Stimulated activated CD4-positive, alpha-beta T cell treated with anti-CD3 and anti-CD28 coated beads, Interleukin-15, amount 100 ng/mL, for 1 hour (primary cell): Measurements from ENCODE around the gene JAGN1.
"Not testable (repeated sequence)": the region's sequence is repeated elsewhere in the genome, so short reads cannot be mapped to it uniquely, and the experiment has no call there.

Experiments
- DNase-seq, 2 donors: peaks; one replicate each; pipeline ENCODE4 v3.0.0-alpha.2; 2020; ENCODE audit warnings: low read depth in 1 of 2, low spot score in 1 of 2

JAGN1 gene

DNA sequence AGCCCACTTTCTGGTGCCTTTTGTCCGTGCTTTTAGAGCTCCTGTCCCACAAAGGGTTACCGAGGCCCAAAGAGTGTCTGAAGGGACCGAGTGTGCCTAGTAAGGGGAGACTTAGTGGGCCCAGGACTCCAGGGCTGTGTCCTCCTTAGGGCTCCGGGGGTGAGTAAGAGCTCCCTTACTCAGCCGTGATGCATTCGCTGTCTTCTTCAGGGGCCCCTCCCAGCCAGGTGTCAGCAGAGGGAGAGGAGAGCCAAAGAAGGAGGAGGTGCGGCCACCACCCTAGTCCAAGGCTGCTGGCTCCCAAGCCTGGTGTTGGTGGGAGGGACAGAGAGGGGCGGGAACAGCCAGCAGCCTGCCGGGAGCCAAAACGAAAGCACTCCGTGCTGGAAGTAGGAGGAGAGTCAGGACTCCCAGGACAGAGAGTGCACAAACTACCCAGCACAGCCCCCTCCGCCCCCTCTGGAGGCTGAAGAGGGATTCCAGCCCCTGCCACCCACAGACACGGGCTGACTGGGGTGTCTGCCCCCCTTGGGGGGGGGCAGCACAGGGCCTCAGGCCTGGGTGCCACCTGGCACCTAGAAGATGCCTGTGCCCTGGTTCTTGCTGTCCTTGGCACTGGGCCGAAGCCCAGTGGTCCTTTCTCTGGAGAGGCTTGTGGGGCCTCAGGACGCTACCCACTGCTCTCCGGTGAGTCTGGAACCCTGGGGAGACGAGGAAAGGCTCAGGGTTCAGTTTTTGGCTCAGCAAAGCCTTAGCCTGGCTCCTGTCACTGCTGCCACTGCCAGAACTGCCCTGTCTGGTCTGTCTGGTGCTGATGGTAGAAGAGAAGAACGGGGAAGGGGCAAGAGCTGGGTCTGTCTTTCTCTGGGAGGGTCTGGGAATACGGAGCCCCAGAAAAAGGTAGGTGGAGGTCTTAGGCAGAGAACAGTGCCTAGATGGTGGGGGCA lies 26.6 kb downstream of the JAGN1 start, which contains the start of gene IL17RC:
Gene IL17RC, plus strand, starts transcription at position 365 of the 947 bp plus-strand sequence. Its CDS starts 218 bp downstream, at position 583.
- no peak for DNase-seq

DNA sequence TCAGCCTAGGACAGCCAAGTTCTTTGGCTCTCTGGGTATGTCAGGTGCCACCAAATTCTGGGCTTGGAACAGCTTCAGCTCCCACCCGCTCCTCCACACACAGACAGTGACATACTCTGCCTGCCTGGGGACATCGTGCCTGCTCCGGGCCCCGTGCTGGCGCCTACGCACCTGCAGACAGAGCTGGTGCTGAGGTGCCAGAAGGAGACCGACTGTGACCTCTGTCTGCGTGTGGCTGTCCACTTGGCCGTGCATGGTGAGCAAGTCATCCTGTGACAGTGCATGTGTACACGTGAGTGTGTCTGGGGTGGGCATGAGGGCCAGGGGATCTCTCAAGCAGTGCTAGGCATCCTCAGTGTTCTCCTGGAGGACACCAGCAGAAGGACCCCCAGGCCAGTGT lies 27.4 kb downstream of the JAGN1 start:
- no peak for DNase-seq

DNA sequence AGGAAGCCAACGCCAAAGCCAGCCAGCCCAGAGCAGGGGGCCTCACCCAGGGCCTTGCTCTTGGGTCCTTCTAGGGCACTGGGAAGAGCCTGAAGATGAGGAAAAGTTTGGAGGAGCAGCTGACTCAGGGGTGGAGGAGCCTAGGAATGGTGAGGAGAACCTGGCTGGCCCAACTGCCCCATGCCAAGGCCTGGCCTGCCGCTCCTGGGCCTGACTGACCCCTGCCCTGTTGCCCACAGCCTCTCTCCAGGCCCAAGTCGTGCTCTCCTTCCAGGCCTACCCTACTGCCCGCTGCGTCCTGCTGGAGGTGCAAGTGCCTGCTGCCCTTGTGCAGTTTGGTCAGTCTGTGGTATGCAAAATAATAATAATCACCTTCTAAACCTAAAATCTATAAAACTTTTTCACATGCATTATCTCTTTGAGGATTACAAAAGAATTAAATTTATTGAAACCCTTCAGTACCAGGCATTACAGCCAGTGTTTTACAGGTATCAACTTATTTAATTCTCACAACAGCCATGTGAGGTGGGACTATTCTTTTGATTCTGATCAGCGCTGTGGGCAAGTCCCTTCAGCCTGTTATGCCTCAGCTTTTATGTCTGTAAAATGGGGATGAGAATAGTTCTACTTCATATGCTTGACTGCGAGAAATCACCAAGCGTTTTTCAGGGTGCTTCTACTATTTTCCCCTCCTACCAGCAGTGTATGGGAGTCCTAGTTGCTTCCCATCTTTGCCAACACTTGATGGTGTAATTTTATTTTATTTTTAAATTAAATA lies 28.0 kb downstream of the JAGN1 start:
- DNase-seq = no peak

DNA sequence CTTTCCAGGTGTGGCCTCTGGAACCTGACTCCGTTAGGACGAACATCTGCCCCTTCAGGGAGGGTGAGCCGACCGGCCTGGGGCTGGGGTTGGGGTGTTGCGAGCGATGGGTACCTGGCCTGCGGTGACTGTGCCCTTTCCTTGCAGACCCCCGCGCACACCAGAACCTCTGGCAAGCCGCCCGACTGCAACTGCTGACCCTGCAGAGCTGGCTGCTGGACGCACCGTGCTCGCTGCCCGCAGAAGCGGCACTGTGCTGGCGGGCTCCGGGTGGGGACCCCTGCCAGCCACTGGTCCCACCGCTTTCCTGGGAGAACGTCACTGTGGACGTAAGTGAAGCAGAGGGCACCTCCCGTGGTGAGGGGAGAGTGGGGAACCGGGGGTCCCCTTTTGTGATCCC lies 37.7 kb downstream of the JAGN1 start:
- no peak for DNase-seq

DNA sequence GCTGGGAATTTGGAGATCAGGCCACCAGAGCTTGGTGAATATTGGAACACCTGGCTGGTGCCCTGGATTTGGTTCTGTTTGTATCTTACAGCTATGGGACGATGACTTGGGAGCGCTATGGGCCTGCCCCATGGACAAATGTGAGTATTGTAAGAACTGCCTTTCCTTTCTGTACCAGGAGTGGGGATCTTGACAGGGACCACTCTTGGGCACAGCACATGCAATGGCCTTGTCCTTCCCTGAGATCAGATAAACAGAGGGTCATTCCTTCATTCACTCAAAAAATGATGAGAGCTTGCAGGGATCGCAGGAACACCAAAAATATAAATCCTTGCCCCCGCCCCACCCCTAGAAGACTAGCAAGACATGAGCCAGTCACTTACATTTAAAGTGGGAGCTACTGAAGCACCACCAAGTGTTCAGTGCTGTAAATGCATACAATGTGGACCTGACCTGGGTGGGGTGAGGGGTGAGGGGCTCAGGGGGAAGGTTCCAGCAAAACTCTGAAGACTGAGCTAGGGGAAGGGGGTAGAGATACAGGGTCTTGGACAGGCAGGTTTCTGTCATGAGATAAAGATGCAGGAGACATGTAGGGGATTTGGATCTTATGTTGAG lies 40.5 kb downstream of the JAGN1 start:
- no peak for DNase-seq

DNA sequence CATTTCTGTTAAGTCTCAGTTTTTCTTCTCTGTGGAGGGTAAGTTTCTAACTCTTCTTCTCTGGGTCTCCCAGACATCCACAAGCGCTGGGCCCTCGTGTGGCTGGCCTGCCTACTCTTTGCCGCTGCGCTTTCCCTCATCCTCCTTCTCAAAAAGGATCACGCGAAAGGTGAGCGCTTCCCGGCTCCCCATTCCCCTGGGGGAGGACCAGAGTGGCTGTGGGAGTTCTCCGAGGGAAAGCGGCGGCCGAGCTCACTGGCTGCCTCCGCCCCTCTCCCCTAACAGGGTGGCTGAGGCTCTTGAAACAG lies 42.1 kb downstream of the JAGN1 start:
- no peak for DNase-seq

DNA sequence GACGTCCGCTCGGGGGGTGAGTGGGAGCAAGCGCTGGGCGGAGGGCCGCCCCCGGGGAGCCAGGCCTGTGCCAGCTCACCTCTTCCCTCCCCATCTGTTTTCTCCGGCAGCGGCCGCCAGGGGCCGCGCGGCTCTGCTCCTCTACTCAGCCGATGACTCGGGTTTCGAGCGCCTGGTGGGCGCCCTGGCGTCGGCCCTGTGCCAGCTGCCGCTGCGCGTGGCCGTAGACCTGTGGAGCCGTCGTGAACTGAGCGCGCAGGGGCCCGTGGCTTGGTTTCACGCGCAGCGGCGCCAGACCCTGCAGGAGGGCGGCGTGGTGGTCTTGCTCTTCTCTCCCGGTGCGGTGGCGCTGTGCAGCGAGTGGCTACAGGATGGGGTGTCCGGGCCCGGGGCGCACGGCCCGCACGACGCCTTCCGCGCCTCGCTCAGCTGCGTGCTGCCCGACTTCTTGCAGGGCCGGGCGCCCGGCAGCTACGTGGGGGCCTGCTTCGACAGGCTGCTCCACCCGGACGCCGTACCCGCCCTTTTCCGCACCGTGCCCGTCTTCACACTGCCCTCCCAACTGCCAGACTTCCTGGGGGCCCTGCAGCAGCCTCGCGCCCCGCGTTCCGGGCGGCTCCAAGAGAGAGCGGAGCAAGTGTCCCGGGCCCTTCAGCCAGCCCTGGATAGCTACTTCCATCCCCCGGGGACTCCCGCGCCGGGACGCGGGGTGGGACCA lies 42.6 kb downstream of the JAGN1 start:
- DNase-seq = peak; percentile 75 to 84

DNA sequence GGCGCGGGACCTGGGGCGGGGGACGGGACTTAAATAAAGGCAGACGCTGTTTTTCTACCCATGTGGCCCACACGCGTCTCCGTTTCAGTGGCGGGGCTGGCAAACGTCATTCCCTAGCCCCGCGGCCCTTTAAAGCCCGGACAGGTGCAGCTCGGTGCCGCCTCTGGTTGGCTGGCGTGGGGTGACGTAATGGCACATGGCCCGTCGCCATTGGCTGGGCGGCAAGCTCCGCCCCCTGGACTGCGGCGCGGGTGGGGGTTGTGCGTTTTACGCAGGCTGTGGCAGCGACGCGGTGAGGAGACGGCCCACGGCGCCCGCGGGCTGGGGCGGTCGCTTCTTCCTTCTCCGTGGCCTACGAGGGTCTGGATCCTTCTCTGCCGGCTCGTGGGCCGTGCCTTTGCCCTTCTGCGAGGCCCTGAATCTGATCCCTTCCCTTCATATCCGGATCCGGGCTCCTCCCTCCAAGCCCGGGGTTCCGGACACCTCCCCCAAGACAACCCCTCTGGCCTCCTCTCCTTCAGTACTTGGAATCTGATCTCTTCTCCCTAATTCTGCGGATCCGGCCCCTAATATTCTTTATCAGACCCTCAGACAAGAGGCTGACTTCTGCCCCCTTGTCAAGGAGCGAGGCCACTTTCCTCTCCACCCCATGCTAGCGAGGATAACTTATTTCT lies 43.3 kb downstream of the JAGN1 start, which contains the start of gene CRELD1:
Gene CRELD1, plus strand, starts transcription at position 274 of the 674 bp plus-strand sequence. CDS start 605 bp downstream, outside the sequence.
- peak; percentile 96 for DNase-seq

DNA sequence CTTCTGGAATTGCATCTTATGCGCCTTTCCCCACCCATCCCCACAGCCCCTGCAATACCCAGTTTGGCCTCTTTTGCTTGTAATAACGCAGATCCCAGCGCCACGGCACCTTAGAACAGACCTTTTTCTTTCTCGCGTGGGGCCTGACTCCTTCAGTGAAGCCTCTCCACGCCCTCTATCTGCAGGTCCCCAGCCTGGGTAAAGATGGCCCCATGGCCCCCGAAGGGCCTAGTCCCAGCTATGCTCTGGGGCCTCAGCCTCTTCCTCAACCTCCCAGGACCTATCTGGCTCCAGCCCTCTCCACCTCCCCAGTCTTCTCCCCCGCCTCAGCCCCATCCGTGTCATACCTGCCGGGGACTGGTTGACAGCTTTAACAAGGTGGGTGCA lies 43.8 kb downstream of the JAGN1 start:
- DNase-seq = no peak

DNA sequence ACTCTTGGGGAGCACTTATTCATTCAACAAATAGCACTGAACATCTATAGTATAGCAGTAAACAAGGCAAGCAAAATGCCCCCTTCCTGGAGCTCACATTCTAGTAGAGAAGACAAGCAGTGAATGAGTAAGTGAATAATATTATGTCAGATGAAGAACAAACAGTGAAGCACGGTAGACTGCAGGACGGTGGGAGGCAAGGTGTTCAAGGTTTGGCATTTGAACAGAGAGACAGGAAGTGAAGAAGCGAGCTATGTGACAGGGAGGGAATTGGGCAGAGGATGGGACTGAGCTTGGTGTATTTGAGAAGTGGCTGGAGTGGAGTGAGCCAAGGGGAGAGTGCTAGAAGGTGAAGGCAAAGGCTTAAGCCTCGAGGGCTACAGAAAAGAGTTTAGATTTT lies 44.6 kb downstream of the JAGN1 start:
- no peak for DNase-seq

DNA sequence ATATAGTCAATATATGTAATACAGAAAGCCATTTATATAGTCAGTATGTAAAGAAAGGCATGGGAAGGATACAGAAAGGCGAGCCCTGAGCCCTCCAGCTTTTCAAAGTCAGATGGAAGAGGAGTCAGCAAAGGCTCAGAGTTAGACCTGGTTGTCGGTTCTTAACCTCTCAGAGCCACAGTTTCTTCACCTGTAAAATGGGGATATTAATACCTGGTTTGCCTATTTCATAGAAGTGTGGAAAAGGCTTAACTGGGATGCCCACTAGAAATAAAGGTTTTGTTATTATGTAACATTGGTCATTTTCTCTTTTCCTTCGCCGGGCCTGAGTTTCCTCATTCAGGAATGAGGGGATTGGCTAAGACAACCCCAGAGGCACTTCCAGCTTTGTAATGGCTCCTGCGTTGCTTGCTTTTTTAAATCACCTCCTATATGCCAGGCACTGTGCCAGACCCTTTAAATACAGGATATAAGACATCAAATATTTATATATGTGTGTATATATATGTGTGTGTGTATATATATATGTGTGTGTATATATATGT lies 45.6 kb downstream of the JAGN1 start:
- no peak for DNase-seq

DNA sequence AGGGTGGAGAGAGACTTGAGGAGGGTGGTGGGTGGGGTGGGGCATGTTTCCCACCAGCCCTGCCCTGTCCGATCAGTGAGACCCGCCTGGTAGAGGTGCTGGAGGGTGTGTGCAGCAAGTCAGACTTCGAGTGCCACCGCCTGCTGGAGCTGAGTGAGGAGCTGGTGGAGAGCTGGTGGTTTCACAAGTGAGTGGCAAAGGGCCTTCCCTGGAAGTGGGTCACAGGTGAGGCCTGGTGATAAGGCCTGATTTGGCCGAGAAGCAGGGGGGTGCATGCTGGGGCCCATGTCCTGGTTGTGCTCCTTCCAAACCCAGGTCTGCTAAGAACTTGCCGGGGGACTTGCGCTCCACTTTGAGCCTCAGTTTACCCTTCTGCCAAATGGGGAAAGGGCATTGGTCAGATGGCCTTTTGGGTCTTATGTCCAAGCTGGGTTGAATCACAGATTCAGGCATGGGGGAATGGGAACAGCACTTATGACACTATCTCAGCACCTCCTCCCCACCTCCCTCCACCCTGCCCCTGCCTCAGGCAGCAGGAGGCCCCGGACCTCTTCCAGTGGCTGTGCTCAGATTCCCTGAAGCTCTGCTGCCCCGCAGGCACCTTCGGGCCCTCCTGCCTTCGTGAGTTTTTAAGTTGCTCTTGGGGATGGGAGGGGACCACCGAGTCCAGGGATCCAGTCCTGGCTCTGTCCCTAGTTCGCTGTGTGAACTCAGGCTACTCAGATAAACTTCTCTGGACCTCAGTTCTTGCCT lies 47.3 kb downstream of the JAGN1 start:
- DNase-seq = no peak

DNA sequence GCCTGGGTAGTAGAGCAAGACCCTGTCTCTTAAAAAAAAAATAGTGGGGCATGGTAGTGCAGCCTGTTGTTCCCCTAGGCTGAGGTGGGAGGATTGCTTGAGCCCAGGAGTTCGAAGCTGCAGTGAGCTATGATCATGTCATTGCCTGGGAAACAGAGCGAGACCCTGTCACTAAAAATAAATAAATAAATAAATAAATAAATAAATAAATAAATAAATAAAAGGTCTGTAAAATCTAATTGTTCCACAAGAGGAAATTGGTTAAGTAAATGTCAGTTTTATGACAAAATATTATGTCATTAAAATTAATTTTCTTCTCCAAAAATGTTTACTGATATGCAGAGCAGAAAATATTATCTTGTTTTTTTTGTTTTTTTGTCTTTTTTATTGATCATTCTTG lies 48.6 kb downstream of the JAGN1 start:
- no peak for DNase-seq

DNA sequence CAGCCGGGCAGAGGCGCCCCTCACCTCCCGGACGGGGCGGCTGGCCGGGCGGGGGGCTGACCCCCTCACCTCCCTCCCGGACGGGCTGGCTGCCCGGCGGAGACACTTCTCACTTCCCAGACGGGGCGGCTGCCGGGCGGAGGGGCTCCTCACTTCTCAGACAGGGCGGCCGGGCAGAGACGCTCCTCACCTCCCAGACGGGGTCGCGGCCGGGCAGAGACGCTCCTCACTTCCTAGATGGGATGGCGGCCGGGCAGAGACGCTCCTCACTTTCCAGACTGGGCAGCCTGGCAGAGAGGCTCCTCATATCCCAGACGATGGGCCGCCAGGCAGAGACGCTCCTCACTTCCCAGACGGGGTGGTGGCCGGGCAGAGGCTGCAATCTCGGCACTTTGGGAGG lies 49.5 kb downstream of the JAGN1 start:
- DNase-seq = not testable (repeated sequence)

DNA sequence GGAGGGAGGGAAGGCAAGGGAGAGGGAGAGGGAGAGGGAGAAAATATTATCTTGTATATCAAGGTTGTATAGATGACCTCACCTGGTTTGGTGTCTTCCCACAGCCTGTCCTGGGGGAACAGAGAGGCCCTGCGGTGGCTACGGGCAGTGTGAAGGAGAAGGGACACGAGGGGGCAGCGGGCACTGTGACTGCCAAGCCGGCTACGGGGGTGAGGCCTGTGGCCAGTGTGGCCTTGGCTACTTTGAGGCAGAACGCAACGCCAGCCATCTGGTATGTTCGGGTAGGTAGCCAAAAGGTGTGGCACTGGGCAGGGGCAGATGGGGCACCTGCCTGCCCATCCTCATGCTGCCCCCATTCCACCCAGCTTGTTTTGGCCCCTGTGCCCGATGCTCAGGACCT lies 50.3 kb downstream of the JAGN1 start:
- no peak for DNase-seq

DNA sequence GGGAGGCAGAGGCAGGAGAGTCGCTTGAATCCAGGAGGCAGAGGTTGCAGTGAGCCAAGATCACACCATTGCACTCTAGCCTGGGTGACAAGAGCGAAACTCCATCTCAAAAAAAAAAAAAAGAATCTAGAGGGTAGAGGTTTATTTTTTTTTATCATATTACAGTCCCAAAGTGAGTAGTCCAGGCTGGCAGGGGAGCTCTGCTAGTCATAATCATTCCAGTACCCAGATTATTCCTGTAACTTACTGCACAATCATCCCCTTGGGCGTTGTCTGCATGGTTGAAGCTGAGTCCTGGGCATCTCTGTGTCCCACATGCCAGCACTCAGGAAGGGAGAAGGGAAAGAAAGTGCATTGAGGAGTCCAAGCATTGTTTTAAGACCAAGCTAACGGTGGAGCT lies 51.8 kb downstream of the JAGN1 start:
- no peak for DNase-seq

DNA sequence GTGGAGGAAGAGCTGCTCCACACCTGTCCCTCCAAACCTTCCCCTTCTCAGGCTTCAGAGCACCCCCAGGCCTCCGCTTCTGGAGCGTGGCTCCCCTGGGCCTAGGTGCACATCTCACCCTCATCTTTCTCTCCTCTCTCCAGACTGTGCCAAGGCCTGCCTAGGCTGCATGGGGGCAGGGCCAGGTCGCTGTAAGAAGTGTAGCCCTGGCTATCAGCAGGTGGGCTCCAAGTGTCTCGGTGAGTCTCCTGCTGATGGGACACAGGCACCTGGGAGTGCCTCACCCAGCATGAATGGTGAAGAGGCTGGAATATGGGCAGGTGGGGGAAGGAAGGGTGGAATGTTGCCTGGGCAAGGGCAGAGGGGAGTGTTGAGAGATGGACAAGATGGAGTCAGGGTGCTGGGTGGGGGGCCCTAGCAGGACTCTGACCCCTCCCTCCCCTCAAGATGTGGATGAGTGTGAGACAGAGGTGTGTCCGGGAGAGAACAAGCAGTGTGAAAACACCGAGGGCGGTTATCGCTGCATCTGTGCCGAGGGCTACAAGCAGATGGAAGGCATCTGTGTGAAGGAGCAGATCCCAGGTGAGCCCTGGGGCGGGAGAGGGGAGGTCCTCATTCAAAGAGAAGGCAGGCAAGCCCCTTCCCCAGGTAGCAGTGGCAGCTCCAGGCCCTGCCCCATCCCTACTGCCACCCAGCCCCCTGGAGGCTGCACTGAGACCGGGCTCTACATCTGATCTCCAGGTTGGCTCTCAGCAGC lies 52.7 kb downstream of the JAGN1 start:
- DNase-seq = no peak
